Sigmoid colon (tissue), 7 donors: ENCODE results near the gene ASCL1. TPM values are rescaled to one million over a fixed set of nuclear protein-coding genes. Genes with fewer than 3 reads are reported as not detected.

Experiments
- DNase-seq: peaks from one replicate; pipeline ENCODE4 v3.0.0-alpha.2; 2019
- H3K27ac ChIP-seq, 4 donors: fragments of 200-600 bp; sonication (generic); one replicate each; pipeline ENCODE4 v1.5.1; 2016 to 2019; ENCODE audit warnings: mild to moderate bottlenecking in 1 of 4
- H3K27me3 ChIP-seq, 3 donors: fragments of 200-600 bp; sonication (generic); one replicate each; pipeline ENCODE4 v1.5.1; 2019; ENCODE audit warnings: mild to moderate bottlenecking in 1 of 3
- H3K36me3 ChIP-seq, 4 donors: fragments of 200-600 bp; sonication (generic); one replicate each; pipeline ENCODE4 v1.5.1; 2016 to 2019
- H3K4me1 ChIP-seq, 4 donors: fragments of 200-600 bp; sonication (generic); one replicate each; pipeline ENCODE4 v1.5.1; 2017 to 2019
- H3K4me3 ChIP-seq, 4 donors: fragments of 200-600 bp; sonication (generic); one replicate each; pipeline ENCODE4 v1.5.1; 2017 to 2019; ENCODE audit warnings: mild to moderate bottlenecking in 2 of 4, moderate library complexity in 1 of 4
- H3K9me3 ChIP-seq, 4 donors: fragments of 200-600 bp in 3 of 4; sonication (generic) in 3 of 4; one replicate each; pipeline versions ENCODE4 v1.5.1 to v1.6.1; 2013 to 2019
- EP300 ChIP-seq, 4 donors: sonication (generic); formaldehyde crosslinking; IDR thresholded peaks; one replicate each; pipeline ENCODE4 v1.6.1; 2017; ENCODE audit warnings: antibody characterized with exemption in 4 of 4
- POLR2A ChIP-seq, 2 donors: fragments of 450-650 bp; IDR thresholded peaks; one replicate each; pipeline ENCODE4 v1.6.1; 2016; ENCODE audit warnings: antibody characterized with exemption in 2 of 2, mild to moderate bottlenecking in 2 of 2, moderate library complexity in 2 of 2
- POLR2AphosphoS5 ChIP-seq, 4 donors: sonication (generic); formaldehyde crosslinking; IDR thresholded peaks; one replicate each; pipeline ENCODE4 v1.6.1; 2017; ENCODE audit warnings: antibody characterized with exemption in 4 of 4
- WGBS, 2 donors: extraction: QIAGEN DNeasy Blood & Tissue Kit; methylation state at CpG; one replicate each; pipeline ENCODE4 v1.1.7; 2013; 5-methylcytosine and 5-hydroxymethylcytosine counted together
- intact Hi-C: fragments of 100-400 bp; cut with DNase I; formaldehyde crosslinking; loops from one replicate; pipeline ENCODE4 v1.15.1; 2023
- polyA plus RNA-seq, 3 donors: library from polyadenylated mRNA; stranded (reverse); fragments of 200-250 nt; gene quantifications; one replicate each; pipeline ENCODE4 v1.2.3, GENCODE V29; 2013
- total RNA-seq, 4 donors: library from RNA; depleted of rRNA; stranded (reverse); fragments of >200 nt; gene quantifications; one replicate each; pipeline ENCODE4 v1.1.0, GENCODE V29; 2016
- TF ChIP-seq, protein P1 (sequence below), 4 experiments: fragments of 450-650 bp in 3 of 4; fragments of 200-600 bp in 1 of 4; IDR thresholded peaks; one replicate each; pipeline ENCODE4 v1.5.1; 2016 to 2019; ENCODE audit warnings: antibody characterized with exemption in 4 of 4, mild to moderate bottlenecking in 3 of 4, moderate library complexity in 2 of 4
- donor health status: healthy with polysubstance abuse.
- donor health status: Bipolar disorder and iron deficiency.
- donor health status: healthy.

The ASCL1 gene
- total and polyA plus RNA-seq, 7 donors: under 0.01 to 0.60 (median 0.32) TPM; not detected in 3

DNA sequence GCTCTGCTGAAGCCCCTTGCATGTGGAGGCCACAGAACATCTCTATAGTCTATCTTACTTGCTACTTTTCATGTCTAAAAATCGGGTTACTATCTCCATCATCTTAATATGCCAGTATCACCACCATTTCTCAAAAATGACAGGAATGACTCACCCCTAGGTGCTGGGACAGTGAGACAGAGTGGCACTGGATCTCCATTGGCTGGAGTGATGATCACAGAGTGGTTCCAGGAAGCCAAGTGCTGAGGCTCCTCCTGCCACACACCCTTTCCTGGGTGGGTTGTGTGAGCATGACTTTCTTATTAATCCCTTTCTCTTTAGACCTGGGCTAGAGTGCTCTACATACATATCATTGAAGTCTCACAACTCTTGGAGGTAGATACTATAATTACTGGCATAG lies 3.3 kb upstream of the ASCL1 start:
- 14 to 43% methylated on average over 1 of the region's 1 CpG for WGBS, 2 donors
- intact Hi-C loops: loop anchor here (2.0 kb wide), 1 partner anchor 591 kb away; no protein-coding TSS in a partner anchor

DNA sequence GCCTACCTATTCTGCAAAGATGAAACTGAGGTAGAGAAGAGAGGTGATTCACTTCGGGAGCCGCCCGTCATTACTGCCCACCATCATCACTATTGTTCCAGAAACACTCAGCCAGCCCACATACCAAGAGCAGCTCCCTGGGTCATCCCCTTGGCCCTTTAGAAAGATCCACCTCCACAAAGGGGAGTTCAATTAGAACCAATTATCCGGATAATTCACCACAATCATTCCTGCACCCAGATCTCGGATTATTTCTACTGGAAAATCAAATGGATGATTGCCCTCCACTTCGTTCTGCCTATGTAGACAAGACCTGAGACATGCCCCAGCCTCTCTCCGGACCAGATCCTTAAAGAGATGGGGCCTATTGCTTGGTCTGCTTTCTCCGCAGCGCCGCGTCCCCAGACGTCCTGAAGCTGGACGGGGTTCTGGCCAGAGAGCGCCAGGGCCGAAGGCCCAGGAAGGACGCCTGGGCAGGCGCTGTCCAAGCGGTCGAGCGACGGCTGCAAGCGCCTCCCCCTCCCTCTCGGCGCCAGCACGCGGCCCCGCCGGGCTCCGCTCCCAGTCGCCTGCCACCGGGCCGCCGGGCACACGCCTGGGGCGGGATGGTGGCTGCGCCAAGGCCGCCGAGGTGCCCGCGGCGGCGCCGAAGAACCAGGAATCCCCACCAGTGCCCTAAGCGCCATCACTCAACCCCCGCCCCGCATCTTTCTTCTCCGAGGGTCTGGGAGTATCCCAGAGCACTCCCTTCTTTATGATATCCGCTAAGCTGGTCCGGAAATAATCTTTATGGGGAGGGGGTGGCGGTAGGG lies 1.3 kb upstream of the ASCL1 start:
- TF ChIP-seq EP300 (IDR thresholded peaks at IDR 0.05) (no peak), POLR2A (IDR thresholded peaks at IDR 0.05) (no peak), POLR2AphosphoS5 (IDR thresholded peaks at IDR 0.05) (no peak)
- TF ChIP-seq, protein P1, sequence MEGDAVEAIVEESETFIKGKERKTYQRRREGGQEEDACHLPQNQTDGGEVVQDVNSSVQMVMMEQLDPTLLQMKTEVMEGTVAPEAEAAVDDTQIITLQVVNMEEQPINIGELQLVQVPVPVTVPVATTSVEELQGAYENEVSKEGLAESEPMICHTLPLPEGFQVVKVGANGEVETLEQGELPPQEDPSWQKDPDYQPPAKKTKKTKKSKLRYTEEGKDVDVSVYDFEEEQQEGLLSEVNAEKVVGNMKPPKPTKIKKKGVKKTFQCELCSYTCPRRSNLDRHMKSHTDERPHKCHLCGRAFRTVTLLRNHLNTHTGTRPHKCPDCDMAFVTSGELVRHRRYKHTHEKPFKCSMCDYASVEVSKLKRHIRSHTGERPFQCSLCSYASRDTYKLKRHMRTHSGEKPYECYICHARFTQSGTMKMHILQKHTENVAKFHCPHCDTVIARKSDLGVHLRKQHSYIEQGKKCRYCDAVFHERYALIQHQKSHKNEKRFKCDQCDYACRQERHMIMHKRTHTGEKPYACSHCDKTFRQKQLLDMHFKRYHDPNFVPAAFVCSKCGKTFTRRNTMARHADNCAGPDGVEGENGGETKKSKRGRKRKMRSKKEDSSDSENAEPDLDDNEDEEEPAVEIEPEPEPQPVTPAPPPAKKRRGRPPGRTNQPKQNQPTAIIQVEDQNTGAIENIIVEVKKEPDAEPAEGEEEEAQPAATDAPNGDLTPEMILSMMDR (IDR thresholded peaks at IDR 0.05): no peak
- H3K27ac ChIP-seq: no peak overlapping the region
- intact Hi-C loops: loop anchor here (2.0 kb wide), 1 partner anchor 589 kb away; no protein-coding TSS in a partner anchor
- no peak for DNase-seq
- peak overlapping the region in 1 of 4 donors; percentile 1 for H3K4me3 ChIP-seq
- H3K27me3 ChIP-seq: peaks cover 24 to 99% (median 72%) of the 10 kb centered on the region in 3 donors
- no peaks in the 10 kb centered on the region for H3K36me3 ChIP-seq
- no peaks in the 10 kb centered on the region for H3K9me3 ChIP-seq
- 6 to 9% methylated on average over 50 of the region's 50 CpGs for WGBS, 2 donors
- peaks cover 0 to 32% (median 28%) of the 10 kb centered on the region in 4 donors for H3K4me1 ChIP-seq

More for the DNA sequence above, 3.3 kb upstream of the ASCL1 start:
- TF ChIP-seq, protein P1 (IDR thresholded peaks at IDR 0.05): no peak
- no peak for TF ChIP-seq POLR2AphosphoS5 (IDR thresholded peaks at IDR 0.05)
- no peak for TF ChIP-seq EP300 (IDR thresholded peaks at IDR 0.05)
- TF ChIP-seq POLR2A (IDR thresholded peaks at IDR 0.05): no peak
- H3K27ac ChIP-seq: no peak overlapping the region
- peaks cover 0 to 32% (median 28%) of the 10 kb centered on the region in 4 donors for H3K4me1 ChIP-seq
- no peak for DNase-seq
- peaks cover 23 to 99% (median 75%) of the 10 kb centered on the region in 3 donors for H3K27me3 ChIP-seq
- no peak overlapping the region for H3K4me3 ChIP-seq
- no peaks in the 10 kb centered on the region for H3K9me3 ChIP-seq
- H3K36me3 ChIP-seq: no peaks in the 10 kb centered on the region

DNA sequence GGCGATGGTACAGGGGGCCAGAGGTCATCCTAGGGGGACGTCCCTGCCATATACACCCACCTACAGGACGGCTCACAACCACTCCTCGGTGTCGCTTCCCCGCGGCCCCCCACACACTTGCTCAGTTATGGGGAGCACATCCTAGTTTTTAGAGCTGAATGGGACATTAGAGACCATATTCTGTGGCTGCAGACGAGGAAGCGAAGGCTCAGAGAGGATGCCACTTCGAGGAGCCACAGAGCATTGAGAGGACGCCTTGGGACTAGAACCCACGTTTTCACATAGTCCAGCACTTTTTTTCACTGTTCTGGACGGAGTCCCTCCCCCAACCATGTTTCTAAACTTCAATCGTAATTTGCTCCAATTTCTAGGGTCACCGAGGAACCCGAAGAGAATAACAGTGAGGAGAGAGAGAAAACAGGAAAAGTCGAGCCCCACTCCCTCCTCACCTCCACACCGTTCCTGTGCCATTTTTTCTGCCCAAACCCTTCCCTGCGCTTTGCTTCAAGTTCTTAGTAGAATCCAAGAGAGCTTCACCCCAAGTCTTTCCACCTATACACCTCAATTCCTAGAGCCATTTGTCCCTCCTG lies 641 bp upstream of the ASCL1 start:
- WGBS, 2 donors: 6 to 12% methylated on average over 19 of the region's 19 CpGs
- peaks cover 0 to 32% (median 31%) of the 10 kb centered on the region in 4 donors for H3K4me1 ChIP-seq
- H3K27me3 ChIP-seq: peaks cover 29 to 99% (median 68%) of the 10 kb centered on the region in 3 donors
- TF ChIP-seq EP300 (IDR thresholded peaks at IDR 0.05) (no peak), POLR2AphosphoS5 (IDR thresholded peaks at IDR 0.05) (no peak), POLR2A (IDR thresholded peaks at IDR 0.05) (no peak)
- TF ChIP-seq, protein P1 (IDR thresholded peaks at IDR 0.05): no peak
- no peaks in the 10 kb centered on the region for H3K36me3 ChIP-seq
- no peak overlapping the region for H3K27ac ChIP-seq
- intact Hi-C loops: no loop called here
- H3K4me3 ChIP-seq: peak overlapping the region in 2 of 4 donors; percentile 1 to 49
- H3K9me3 ChIP-seq: no peaks in the 10 kb centered on the region
- DNase-seq: no peak

DNA sequence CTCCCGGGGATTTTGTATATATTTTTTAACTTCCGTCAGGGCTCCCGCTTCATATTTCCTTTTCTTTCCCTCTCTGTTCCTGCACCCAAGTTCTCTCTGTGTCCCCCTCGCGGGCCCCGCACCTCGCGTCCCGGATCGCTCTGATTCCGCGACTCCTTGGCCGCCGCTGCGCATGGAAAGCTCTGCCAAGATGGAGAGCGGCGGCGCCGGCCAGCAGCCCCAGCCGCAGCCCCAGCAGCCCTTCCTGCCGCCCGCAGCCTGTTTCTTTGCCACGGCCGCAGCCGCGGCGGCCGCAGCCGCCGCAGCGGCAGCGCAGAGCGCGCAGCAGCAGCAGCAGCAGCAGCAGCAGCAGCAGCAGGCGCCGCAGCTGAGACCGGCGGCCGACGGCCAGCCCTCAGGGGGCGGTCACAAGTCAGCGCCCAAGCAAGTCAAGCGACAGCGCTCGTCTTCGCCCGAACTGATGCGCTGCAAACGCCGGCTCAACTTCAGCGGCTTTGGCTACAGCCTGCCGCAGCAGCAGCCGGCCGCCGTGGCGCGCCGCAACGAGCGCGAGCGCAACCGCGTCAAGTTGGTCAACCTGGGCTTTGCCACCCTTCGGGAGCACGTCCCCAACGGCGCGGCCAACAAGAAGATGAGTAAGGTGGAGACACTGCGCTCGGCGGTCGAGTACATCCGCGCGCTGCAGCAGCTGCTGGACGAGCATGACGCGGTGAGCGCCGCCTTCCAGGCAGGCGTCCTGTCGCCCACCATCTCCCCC lies 777 bp downstream of the ASCL1 start:
- Histone ChIP-seq H3K27ac (no peak overlapping the region), H3K9me3 (no peaks in the 10 kb centered on the region), H3K4me3 (peak overlapping the region; percentile 10 to 49 (median 45)), H3K27me3 (peaks cover 36 to 97% (median 79%) of the 10 kb centered on the region in 3 donors), H3K4me1 (peaks cover 0 to 35% (median 34%) of the 10 kb centered on the region in 4 donors), H3K36me3 (no peaks in the 10 kb centered on the region)
- TF ChIP-seq EP300 (IDR thresholded peaks at IDR 0.05) (no peak), POLR2AphosphoS5 (IDR thresholded peaks at IDR 0.05) (no peak), POLR2A (IDR thresholded peaks at IDR 0.05) (no peak)
- TF ChIP-seq, protein P1 (IDR thresholded peaks at IDR 0.05): no peak
- 2 to 4% methylated on average over 83 of the region's 83 CpGs for WGBS, 2 donors
- intact Hi-C loops: no loop called here
- no peak for DNase-seq
